ACC112 (cell line): Measurements from ENCODE around the gene C2orf66.

Source experiments
- H2AFZ ChIP-seq: fragments of 200-600 bp; sonication (generic); one replicate; pipeline ENCODE4 v1.6.0; 2017; ENCODE audit warnings: antibody characterized with exemption, low read length; ENCODE audit not compliant: unreplicated experiment
- H3K27ac ChIP-seq: fragments of 200-600 bp; sonication (generic); 2 replicates; pipeline ENCODE4 v1.5.1; 2014; ENCODE audit warnings: low read depth, mild to moderate bottlenecking, antibody characterized with exemption, low read length, moderate library complexity
- H3K27me3 ChIP-seq: fragments of 200-600 bp; sonication (generic); 2 replicates; pipeline ENCODE4 v1.6.1; 2014; ENCODE audit warnings: mild to moderate bottlenecking, antibody characterized with exemption, low read length, moderate library complexity, mixed read lengths; ENCODE audit not compliant: insufficient read depth
- H3K36me3 ChIP-seq: fragments of 200-600 bp; sonication (generic); 2 replicates; pipeline ENCODE4 v1.6.1; 2016; ENCODE audit warnings: mild to moderate bottlenecking, antibody characterized with exemption, low read length, moderate library complexity, mixed read lengths; ENCODE audit not compliant: insufficient read depth
- H3K4me1 ChIP-seq: fragments of 200-600 bp; sonication (generic); one replicate; pipeline ENCODE4 v1.6.1; 2016; ENCODE audit warnings: low read length, mixed read lengths; ENCODE audit not compliant: insufficient read depth, unreplicated experiment, control insufficient read depth
- H3K4me3 ChIP-seq: fragments of 200-600 bp; sonication (generic); 2 replicates; pipeline ENCODE4 v1.5.1; 2014; ENCODE audit warnings: mild to moderate bottlenecking, low read depth, low read length
- H3K79me2 ChIP-seq: fragments of 200-600 bp; sonication (generic); one replicate; pipeline ENCODE4 v1.6.0; 2016; ENCODE audit warnings: low read length; ENCODE audit not compliant: control insufficient read depth, unreplicated experiment, insufficient read depth

Gene C2orf66

GRCh38 chr2:196827356-196827755 is 18.2 kb upstream of the C2orf66 start:
- H3K4me1 ChIP-seq: peaks cover 16% of the 10 kb centered on the region
- no peak overlapping the region for H3K27ac ChIP-seq
- no peak overlapping the region for H2AFZ ChIP-seq
- no peaks in the 10 kb centered on the region for H3K79me2 ChIP-seq
- no peaks in the 10 kb centered on the region for H3K36me3 ChIP-seq
- H3K27me3 ChIP-seq: no peaks in the 10 kb centered on the region
- no peak overlapping the region for H3K4me3 ChIP-seq

GRCh38 chr2:196823750-196824522 is 14.8 kb upstream of the C2orf66 start:
- no peak overlapping the region for H3K4me3 ChIP-seq
- H3K27ac ChIP-seq: peak overlapping the region; percentile 29
- no peak overlapping the region for H2AFZ ChIP-seq

DNA sequence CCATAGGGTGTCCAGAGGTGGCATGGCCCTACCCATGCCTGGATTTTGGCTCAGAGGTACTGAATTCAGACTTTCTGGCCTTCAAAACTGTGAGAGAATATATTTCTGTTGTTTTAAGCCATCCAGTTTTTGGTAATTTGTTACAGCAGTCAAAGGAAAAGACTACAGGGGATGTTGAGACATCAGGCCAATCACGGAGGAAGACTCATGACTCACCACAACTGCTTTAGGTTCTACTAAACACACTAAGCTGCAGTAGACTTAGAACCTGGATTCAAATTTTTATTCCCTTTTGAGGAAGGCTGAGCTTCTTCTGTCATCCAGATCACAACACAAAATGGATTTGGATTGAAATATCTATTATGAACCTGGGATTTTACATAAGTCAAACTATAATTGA is 12.0 kb upstream of the C2orf66 start:
- H3K4me3 ChIP-seq: no peak overlapping the region
- H3K79me2 ChIP-seq: no peaks in the 10 kb centered on the region
- H2AFZ ChIP-seq: no peak overlapping the region
- H3K4me1 ChIP-seq: peaks cover 16% of the 10 kb centered on the region
- no peaks in the 10 kb centered on the region for H3K27me3 ChIP-seq
- H3K27ac ChIP-seq: no peak overlapping the region
- no peaks in the 10 kb centered on the region for H3K36me3 ChIP-seq

More at GRCh38 chr2:196823750-196824522, 14.8 kb upstream of the C2orf66 start:
- no peaks in the 10 kb centered on the region for H3K27me3 ChIP-seq
- H3K4me1 ChIP-seq: peaks cover 16% of the 10 kb centered on the region
- H3K79me2 ChIP-seq: no peaks in the 10 kb centered on the region
- no peaks in the 10 kb centered on the region for H3K36me3 ChIP-seq

DNA sequence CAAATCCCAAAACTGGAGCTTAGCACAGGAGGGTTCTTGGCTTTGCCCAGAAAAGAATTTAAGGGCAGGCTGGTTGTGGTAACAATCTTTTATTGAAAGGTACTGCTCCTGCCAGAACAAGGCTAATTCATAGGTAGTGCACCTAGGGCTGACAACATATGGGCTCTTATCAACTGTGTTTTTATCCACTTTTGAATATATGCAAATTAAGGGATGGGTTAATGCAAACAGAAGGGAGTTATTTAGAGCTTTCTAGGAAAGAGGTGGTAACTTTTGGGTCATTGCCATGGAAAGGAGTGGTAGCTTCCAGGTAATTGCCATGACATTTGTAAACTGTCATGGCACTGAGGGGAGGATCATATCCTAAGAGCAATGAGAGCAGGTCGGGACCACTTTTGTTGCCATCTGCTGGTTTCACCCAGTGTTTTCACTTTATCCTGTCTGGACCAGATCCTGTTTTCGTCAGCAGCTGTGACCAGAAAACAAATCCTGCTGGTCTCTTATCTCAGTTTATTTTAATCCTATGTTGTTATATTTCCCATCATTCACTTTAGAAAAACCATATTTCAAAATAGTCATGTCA is 981 bp downstream of the C2orf66 start:
- Histone ChIP-seq H3K4me3 (no peak overlapping the region), H3K4me1 (no peaks in the 10 kb centered on the region), H3K27ac (no peak overlapping the region), H3K27me3 (peaks cover 14% of the 10 kb centered on the region), H3K79me2 (no peaks in the 10 kb centered on the region), H2AFZ (no peak overlapping the region), H3K36me3 (no peaks in the 10 kb centered on the region)

GRCh38 chr2:196804381-196804780 is 4.8 kb downstream of the C2orf66 start:
- Histone ChIP-seq H3K27me3 (no peaks in the 10 kb centered on the region), H3K4me1 (peaks cover 13% of the 10 kb centered on the region), H3K4me3 (no peak overlapping the region), H3K36me3 (no peaks in the 10 kb centered on the region), H3K79me2 (peaks cover 1% of the 10 kb centered on the region), H3K27ac (no peak overlapping the region), H2AFZ (no peak overlapping the region)

DNA sequence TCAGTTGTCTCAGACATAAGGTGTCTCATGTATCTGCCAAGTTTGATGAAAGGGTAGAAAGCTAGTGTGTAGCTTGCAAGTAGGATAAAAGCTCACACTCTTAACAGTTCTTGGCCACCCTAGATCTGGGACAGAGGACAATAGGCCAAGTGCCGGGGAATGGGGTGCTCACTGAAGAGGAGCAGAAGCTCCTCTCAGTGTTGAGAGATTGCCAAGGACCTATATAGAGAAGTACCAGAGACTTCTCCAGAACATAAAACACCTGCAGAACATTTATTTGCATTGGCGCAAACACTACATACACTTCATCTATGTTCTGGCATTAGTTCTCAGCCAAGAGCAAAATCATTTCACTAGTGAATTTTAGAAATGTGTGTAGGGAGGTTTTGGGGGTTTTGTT is 6.8 kb downstream of the C2orf66 start:
- Histone ChIP-seq H3K27me3 (no peaks in the 10 kb centered on the region), H3K27ac (peak overlapping the region; percentile 50; the same call in 1 of the 2 replicates), H3K79me2 (peaks cover 14% of the 10 kb centered on the region), H3K36me3 (no peaks in the 10 kb centered on the region), H2AFZ (no peak overlapping the region), H3K4me3 (no peak overlapping the region), H3K4me1 (peaks cover 13% of the 10 kb centered on the region)

GRCh38 chr2:196801674-196802261 is 7.4 kb downstream of the C2orf66 start:
- H3K79me2 ChIP-seq: peaks cover 18% of the 10 kb centered on the region
- H3K36me3 ChIP-seq: 0 out of 2 replicates have a peak, but pooled peaks cover 4% of the 10 kb centered on the region
- H3K4me3 ChIP-seq: peak overlapping the region; percentile 7; the same call in 1 of the 2 replicates
- H3K4me1 ChIP-seq: peaks cover 13% of the 10 kb centered on the region
- peak overlapping the region; percentile 50 for H3K27ac ChIP-seq
- peak overlapping the region; percentile 80 for H2AFZ ChIP-seq
- no peaks in the 10 kb centered on the region for H3K27me3 ChIP-seq

DNA sequence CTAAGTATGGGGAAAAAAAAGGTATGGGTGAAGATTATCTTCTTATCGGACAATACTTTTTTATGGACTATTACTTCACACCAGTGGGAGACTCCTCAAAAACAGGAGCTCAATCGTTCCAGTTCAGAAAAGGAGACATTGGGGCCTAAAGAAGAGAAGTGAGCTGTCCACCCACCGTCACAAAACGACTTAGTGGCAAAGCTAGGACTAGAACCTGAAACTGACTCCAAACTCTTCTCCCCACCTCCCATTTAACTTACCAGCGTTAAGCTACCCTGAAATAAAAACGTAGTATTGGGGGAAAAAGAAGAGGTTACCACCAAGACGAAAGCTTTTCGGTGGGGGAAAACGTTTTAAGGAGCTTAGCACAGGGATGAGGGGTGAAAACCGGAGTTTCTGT is 10.2 kb downstream of the C2orf66 start:
- Histone ChIP-seq H3K4me1 (peaks cover 13% of the 10 kb centered on the region), H3K36me3 (0 out of 2 replicates have a peak, but pooled peaks cover 5% of the 10 kb centered on the region), H2AFZ (peak overlapping the region; percentile 93), H3K27me3 (no peaks in the 10 kb centered on the region), H3K79me2 (peaks cover 18% of the 10 kb centered on the region), H3K27ac (peak overlapping the region; percentile 32), H3K4me3 (peak overlapping the region; percentile 94)

- H3K36me3 ChIP-seq: peaks cover 19% of the 10 kb centered on the region
- no peak overlapping the region for H2AFZ ChIP-seq
- peaks cover 8% of the 10 kb centered on the region for H3K79me2 ChIP-seq
- no peaks in the 10 kb centered on the region for H3K4me1 ChIP-seq
- H3K4me3 ChIP-seq: no peak overlapping the region
- H3K27me3 ChIP-seq: no peaks in the 10 kb centered on the region
- no peak overlapping the region for H3K27ac ChIP-seq
Measured at GRCh38 chr2:196792865-196793264, 16.3 kb downstream of the C2orf66 start.

DNA sequence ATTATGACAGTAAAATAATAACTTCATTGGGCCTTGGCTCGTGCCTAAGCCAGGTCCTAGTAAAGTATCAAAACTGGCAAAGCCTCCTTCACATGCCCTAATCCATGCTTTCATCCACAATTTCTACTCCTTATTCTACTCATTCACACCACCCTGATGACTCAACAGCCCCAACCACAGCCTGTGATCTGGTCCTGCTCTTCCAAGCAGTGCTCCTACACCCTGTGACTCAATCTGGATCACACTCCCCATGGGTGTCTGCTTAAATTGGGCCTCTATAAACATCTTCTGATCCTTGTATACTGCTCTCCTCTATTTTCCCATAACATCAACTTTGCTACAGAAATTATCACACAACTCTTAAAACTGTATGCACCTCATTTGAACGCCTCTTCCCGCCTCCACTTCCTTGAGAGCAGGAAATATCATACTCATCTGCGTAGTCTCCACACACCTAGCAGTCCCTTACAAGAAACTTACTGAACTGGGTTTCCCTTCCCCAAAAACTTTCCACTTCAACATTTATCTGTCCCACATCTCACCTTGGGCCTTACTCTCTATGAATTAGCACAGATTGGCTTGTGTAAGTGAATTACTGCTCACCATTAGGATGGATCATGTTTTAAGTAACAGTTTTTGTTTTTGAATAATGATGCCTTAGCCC is 25.6 kb downstream of the C2orf66 start:
- Histone ChIP-seq H3K4me1 (peaks cover 11% of the 10 kb centered on the region), H3K79me2 (no peaks in the 10 kb centered on the region), H3K27me3 (no peaks in the 10 kb centered on the region), H2AFZ (no peak overlapping the region), H3K27ac (peak overlapping the region; percentile 24; the same call in 1 of the 2 replicates), H3K36me3 (peaks cover 34% of the 10 kb centered on the region), H3K4me3 (no peak overlapping the region)
